ENCODE results near the gene SUCLG1.

DNA sequence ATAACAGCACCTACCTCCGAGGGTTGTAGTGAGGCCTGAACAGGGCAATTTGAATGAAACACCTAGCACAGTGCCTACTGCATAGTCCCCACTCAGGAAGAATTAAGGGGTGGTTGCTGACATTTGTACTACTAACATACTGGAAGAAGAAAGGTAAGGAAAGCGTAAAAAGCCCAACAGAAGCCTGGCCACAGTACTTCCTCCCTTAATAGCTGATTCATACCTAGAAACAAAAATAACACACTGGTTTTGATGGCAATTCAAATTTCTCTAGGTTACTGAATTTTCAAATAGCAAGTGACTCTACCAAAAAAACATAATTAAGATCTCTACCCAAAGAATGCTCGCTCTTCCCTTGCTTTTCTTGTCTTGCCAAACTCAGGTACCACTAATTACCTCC, 16.2 kb downstream of the SUCLG1 start:
- TF ChIP-seq, protein P1, sequence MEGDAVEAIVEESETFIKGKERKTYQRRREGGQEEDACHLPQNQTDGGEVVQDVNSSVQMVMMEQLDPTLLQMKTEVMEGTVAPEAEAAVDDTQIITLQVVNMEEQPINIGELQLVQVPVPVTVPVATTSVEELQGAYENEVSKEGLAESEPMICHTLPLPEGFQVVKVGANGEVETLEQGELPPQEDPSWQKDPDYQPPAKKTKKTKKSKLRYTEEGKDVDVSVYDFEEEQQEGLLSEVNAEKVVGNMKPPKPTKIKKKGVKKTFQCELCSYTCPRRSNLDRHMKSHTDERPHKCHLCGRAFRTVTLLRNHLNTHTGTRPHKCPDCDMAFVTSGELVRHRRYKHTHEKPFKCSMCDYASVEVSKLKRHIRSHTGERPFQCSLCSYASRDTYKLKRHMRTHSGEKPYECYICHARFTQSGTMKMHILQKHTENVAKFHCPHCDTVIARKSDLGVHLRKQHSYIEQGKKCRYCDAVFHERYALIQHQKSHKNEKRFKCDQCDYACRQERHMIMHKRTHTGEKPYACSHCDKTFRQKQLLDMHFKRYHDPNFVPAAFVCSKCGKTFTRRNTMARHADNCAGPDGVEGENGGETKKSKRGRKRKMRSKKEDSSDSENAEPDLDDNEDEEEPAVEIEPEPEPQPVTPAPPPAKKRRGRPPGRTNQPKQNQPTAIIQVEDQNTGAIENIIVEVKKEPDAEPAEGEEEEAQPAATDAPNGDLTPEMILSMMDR (IDR thresholded peaks at IDR 0.05; ENCODE audit: borderline replicate concordance, extremely low read depth, low read length, poor library complexity, severe bottlenecking): no peak
- TF ChIP-seq EZH2 (IDR thresholded peaks at IDR 0.05; ENCODE audit: borderline replicate concordance, low read depth, low read length, severe bottlenecking): no peak
